ENCODE data around the gene TBC1D2. TPM values are rescaled to one million over a fixed set of nuclear protein-coding genes. Genes with fewer than 3 reads are reported as not detected.

Gene TBC1D2
- total and polyA plus RNA-seq, 2 of the 13 experiments (the other 11 are each of a cell fraction or from before 2014, with no cell fraction given) = 2.0 to 2.8 TPM

DNA sequence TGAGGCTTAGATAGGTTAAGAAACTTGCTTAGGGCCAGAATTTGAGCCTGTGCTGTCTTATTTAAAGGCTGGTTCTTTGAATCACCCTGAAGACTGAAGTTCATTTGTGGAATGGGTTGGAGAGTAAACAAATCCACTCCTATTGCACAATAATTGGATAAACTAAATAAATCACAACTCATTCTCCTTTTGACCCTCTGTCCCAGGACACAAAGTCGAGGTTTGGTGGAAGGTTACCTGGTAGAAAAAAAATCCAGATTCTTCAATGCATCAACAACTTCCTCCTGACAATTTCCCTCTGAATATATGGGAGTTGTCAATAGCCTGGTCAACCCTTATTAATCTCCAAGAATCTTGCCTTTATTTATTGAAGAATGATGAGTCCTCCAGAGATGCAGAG, 28.9 kb downstream of the TBC1D2 start (continued):
- TF ChIP-seq, protein P1, sequence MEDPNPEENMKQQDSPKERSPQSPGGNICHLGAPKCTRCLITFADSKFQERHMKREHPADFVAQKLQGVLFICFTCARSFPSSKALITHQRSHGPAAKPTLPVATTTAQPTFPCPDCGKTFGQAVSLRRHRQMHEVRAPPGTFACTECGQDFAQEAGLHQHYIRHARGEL (CRISPR knock-in tag; IDR thresholded peaks at IDR 0.05) = no peak
- TF ChIP-seq, protein P2, sequence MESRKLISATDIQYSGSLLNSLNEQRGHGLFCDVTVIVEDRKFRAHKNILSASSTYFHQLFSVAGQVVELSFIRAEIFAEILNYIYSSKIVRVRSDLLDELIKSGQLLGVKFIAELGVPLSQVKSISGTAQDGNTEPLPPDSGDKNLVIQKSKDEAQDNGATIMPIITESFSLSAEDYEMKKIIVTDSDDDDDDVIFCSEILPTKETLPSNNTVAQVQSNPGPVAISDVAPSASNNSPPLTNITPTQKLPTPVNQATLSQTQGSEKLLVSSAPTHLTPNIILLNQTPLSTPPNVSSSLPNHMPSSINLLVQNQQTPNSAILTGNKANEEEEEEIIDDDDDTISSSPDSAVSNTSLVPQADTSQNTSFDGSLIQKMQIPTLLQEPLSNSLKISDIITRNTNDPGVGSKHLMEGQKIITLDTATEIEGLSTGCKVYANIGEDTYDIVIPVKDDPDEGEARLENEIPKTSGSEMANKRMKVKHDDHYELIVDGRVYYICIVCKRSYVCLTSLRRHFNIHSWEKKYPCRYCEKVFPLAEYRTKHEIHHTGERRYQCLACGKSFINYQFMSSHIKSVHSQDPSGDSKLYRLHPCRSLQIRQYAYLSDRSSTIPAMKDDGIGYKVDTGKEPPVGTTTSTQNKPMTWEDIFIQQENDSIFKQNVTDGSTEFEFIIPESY (CRISPR knock-in tag; IDR thresholded peaks at IDR 0.05) = no peak
- no peak for TF ChIP-seq ZNF550 (CRISPR knock-in tag; IDR thresholded peaks at IDR 0.05; ENCODE audit: borderline replicate concordance)
- TF ChIP-seq, protein P3, sequence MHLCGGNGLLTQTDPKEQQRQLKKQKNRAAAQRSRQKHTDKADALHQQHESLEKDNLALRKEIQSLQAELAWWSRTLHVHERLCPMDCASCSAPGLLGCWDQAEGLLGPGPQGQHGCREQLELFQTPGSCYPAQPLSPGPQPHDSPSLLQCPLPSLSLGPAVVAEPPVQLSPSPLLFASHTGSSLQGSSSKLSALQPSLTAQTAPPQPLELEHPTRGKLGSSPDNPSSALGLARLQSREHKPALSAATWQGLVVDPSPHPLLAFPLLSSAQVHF (CRISPR knock-in tag; IDR thresholded peaks at IDR 0.05) = no peak
- TF ChIP-seq NONO (IDR thresholded peaks at IDR 0.05) = no peak
- no peak for TF ChIP-seq NONO (CRISPR knock-in tag; conservative IDR thresholded peaks at IDR 0.05)
- TF ChIP-seq ZNF317 (CRISPR knock-in tag; IDR thresholded peaks at IDR 0.05) = no peak
- peak; percentile 86 for TF ChIP-seq FOXA3 (CRISPR knock-in tag; IDR thresholded peaks at IDR 0.05)
- TF ChIP-seq RXRA (CRISPR knock-in tag; IDR thresholded peaks at IDR 0.05) = no peak
- TF ChIP-seq HMG20A (CRISPR knock-in tag; IDR thresholded peaks at IDR 0.05; ENCODE audit: borderline replicate concordance) = peak; percentile 96
- TF ChIP-seq ERF (CRISPR knock-in tag; IDR thresholded peaks at IDR 0.05) = peak; percentile 69; the same call in 1 of the 2 replicates
- TF ChIP-seq, protein P4, sequence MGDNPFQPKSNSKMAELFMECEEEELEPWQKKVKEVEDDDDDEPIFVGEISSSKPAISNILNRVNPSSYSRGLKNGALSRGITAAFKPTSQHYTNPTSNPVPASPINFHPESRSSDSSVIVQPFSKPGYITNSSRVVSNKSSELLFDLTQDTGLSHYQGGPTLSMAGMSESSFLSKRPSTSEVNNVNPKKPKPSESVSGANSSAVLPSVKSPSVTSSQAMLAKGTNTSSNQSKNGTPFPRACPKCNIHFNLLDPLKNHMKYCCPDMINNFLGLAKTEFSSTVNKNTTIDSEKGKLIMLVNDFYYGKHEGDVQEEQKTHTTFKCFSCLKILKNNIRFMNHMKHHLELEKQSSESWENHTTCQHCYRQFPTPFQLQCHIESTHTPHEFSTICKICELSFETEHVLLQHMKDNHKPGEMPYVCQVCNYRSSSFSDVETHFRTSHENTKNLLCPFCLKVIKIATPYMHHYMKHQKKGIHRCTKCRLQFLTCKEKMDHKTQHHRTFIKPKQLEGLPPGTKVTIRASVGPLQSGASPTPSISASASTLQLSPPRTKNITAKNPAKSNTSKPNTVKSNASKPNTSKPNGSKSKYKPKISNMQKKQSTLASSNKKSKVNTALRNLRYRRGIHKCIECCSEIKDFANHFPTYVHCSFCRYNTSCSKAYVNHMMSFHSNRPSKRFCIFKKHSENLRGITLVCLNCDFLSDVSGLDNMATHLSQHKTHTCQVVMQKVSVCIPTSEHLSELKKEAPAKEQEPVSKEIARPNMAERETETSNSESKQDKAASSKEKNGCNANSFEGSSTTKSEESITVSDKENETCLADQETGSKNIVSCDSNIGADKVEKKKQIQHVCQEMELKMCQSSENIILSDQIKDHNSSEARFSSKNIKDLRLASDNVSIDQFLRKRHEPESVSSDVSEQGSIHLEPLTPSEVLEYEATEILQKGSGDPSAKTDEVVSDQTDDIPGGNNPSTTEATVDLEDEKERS (CRISPR knock-in tag; IDR thresholded peaks at IDR 0.05) = no peak
- no peak for TF ChIP-seq RFX3 (CRISPR knock-in tag; IDR thresholded peaks at IDR 0.05)
- no peak for TF ChIP-seq KLF9 (CRISPR knock-in tag; IDR thresholded peaks at IDR 0.05; ENCODE audit: low read depth)
- no peak for TF ChIP-seq CHD4 (IDR thresholded peaks at IDR 0.05; ENCODE audit: borderline replicate concordance, low read length)
- peak; percentile 72; the same call in 1 of the 2 replicates for TF ChIP-seq RXRB (CRISPR knock-in tag; IDR thresholded peaks at IDR 0.05; ENCODE audit: borderline replicate concordance)
- TF ChIP-seq, protein P5, sequence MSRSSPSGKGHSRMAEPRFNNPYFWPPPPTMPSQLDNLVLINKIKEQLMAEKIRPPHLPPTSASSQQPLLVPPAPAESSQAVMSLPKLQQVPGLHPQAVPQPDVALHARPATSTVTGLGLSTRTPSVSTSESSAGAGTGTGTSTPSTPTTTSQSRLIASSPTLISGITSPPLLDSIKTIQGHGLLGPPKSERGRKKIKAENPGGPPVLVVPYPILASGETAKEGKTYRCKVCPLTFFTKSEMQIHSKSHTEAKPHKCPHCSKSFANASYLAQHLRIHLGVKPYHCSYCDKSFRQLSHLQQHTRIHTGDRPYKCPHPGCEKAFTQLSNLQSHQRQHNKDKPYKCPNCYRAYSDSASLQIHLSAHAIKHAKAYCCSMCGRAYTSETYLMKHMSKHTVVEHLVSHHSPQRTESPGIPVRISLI (CRISPR knock-in tag; IDR thresholded peaks at IDR 0.05; ENCODE audit: borderline replicate concordance) = peak; percentile 69; the same call in 1 of the 2 replicates
- TF ChIP-seq, protein P6, sequence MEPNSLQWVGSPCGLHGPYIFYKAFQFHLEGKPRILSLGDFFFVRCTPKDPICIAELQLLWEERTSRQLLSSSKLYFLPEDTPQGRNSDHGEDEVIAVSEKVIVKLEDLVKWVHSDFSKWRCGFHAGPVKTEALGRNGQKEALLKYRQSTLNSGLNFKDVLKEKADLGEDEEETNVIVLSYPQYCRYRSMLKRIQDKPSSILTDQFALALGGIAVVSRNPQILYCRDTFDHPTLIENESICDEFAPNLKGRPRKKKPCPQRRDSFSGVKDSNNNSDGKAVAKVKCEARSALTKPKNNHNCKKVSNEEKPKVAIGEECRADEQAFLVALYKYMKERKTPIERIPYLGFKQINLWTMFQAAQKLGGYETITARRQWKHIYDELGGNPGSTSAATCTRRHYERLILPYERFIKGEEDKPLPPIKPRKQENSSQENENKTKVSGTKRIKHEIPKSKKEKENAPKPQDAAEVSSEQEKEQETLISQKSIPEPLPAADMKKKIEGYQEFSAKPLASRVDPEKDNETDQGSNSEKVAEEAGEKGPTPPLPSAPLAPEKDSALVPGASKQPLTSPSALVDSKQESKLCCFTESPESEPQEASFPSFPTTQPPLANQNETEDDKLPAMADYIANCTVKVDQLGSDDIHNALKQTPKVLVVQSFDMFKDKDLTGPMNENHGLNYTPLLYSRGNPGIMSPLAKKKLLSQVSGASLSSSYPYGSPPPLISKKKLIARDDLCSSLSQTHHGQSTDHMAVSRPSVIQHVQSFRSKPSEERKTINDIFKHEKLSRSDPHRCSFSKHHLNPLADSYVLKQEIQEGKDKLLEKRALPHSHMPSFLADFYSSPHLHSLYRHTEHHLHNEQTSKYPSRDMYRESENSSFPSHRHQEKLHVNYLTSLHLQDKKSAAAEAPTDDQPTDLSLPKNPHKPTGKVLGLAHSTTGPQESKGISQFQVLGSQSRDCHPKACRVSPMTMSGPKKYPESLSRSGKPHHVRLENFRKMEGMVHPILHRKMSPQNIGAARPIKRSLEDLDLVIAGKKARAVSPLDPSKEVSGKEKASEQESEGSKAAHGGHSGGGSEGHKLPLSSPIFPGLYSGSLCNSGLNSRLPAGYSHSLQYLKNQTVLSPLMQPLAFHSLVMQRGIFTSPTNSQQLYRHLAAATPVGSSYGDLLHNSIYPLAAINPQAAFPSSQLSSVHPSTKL (CRISPR knock-in tag; IDR thresholded peaks at IDR 0.05) = peak; percentile 91
- TF ChIP-seq ZNF225 (CRISPR knock-in tag; IDR thresholded peaks at IDR 0.05) = no peak
- no peak for TF ChIP-seq ZNF446 (CRISPR knock-in tag; IDR thresholded peaks at IDR 0.05)
- peak; percentile 57; the same call in 1 of the 2 replicates for TF ChIP-seq NCOA2 (CRISPR knock-in tag; IDR thresholded peaks at IDR 0.05)

Data from HepG2 (cell line).